PC-3 (cell line): ENCODE measurements around the gene MGAT5. TPM values are rescaled to one million over a fixed set of nuclear protein-coding genes. Genes with fewer than 3 reads are reported as not detected.

Experiments
- ATAC-seq: fragments of 200-7000 bp; cut with Tn5 transposase; 2 replicates; pipeline ENCODE4 v1.9.1; 2020; ENCODE audit warnings: mild to moderate bottlenecking, moderate library complexity
- BruUV-seq: library from RNA; stranded (reverse); fragments of 400-500 nt; replicated peaks from 2 replicates; lab custom pipeline; 2021; lab: Mats Ljungman, UMichigan
- CTCF ChIA-PET: fragments of 300-600 bp; sonication (Branson Sonifier 250); formaldehyde crosslinking; loops from one replicate; lab custom pipeline; 2022; ENCODE audit warnings: antibody characterized with exemption; lab: Charles Lee
- POLR2A ChIA-PET: fragments of 300-600 bp; sonication (Branson Sonifier 250); formaldehyde crosslinking; loops from one replicate; lab custom pipeline; 2022; ENCODE audit warnings: antibody characterized with exemption; ENCODE audit not compliant: unreplicated experiment; lab: Charles Lee
- DNase-seq: peaks from one replicate; pipeline ENCODE4 v3.0.0-alpha.2; 2015
- H2AFZ ChIP-seq: fragments of 300-600 bp; sonication (generic); 2 replicates; pipeline ENCODE4 v1.6.0; 2016; ENCODE audit warnings: antibody characterized with exemption, low read length
- H3F3A ChIP-seq: fragments of 300-600 bp; sonication (generic); one replicate; pipeline ENCODE4 v1.6.0; 2017; ENCODE audit warnings: antibody characterized with exemption, low read length, control low read depth, mild to moderate bottlenecking; ENCODE audit not compliant: unreplicated experiment
- H3K27ac ChIP-seq: fragments of 300-600 bp; sonication (generic); 2 replicates; pipeline ENCODE4 v1.5.1; 2016; ENCODE audit warnings: mild to moderate bottlenecking, low read length
- H3K27me3 ChIP-seq: fragments of 300-600 bp; sonication (generic); 2 replicates; pipeline ENCODE4 v1.6.1; 2016; ENCODE audit warnings: low read length, mixed read lengths
- H3K36me3 ChIP-seq: fragments of 300-600 bp; sonication (generic); 2 replicates; pipeline ENCODE4 v1.6.1; 2016; ENCODE audit warnings: low read depth, mixed run types, low read length, mixed read lengths
- H3K4me1 ChIP-seq: fragments of 300-600 bp; sonication (generic); 2 replicates; pipeline ENCODE4 v1.5.1; 2016; ENCODE audit warnings: low read length; ENCODE audit not compliant: insufficient read depth
- H3K4me2 ChIP-seq: fragments of 300-600 bp; sonication (generic); 2 replicates; pipeline ENCODE4 v1.6.0; 2016; ENCODE audit warnings: low read length
- H3K4me3 ChIP-seq: fragments of 300-600 bp; sonication (generic); 2 replicates; pipeline ENCODE4 v1.5.1; 2016; ENCODE audit warnings: mild to moderate bottlenecking, low read length, mixed read lengths
- H3K79me2 ChIP-seq: fragments of 300-600 bp; sonication (generic); 2 replicates; pipeline ENCODE4 v1.6.1; 2017; ENCODE audit warnings: low read length, mixed read lengths
- H3K9ac ChIP-seq: fragments of 300-600 bp; sonication (generic); 2 replicates; pipeline ENCODE4 v1.6.0; 2016; ENCODE audit warnings: mild to moderate bottlenecking, low read length
- H3K9me2 ChIP-seq: fragments of 300-600 bp; sonication (generic); replicated peaks from 2 replicates; pipeline ENCODE4 v1.6.1; 2016; ENCODE audit warnings: mixed run types, low read length, mixed read lengths
- H3K9me3 ChIP-seq: fragments of 300-600 bp; sonication (generic); 2 replicates; pipeline ENCODE4 v1.6.1; 2016; ENCODE audit warnings: low read length, mixed read lengths
- H4K20me1 ChIP-seq: fragments of 300-600 bp; sonication (generic); 2 replicates; pipeline ENCODE4 v1.6.1; 2016; ENCODE audit warnings: low read length, mixed read lengths
- CTCF ChIP-seq: fragments of 300-600 bp; sonication (generic); conservative IDR thresholded peaks from 2 replicates; pipeline ENCODE4 v1.5.1; 2017; ENCODE audit warnings: antibody characterized with exemption, low read depth, mild to moderate bottlenecking, low read length
- EZH2 ChIP-seq: fragments of 300-600 bp; sonication (generic); IDR thresholded peaks from one replicate; pipeline ENCODE4 v1.6.1; 2017; ENCODE audit warnings: antibody characterized with exemption, mild to moderate bottlenecking, low read length; ENCODE audit not compliant: unreplicated experiment
- EZH2phosphoT487 ChIP-seq: fragments of 300-600 bp; sonication (generic); IDR thresholded peaks from 2 replicates; pipeline ENCODE4 v1.6.1; 2018; ENCODE audit warnings: mild to moderate bottlenecking, antibody characterized with exemption, low read length, borderline replicate concordance
- intact Hi-C: fragments of 100-400 bp; cut with micrococcal nuclease; formaldehyde crosslinking; loops from 2 replicates; pipeline ENCODE4 v1.9.0; 2023
- total RNA-seq: library from RNA; depleted of rRNA; stranded (reverse); fragments of >200 nt; gene quantifications from 2 replicates; pipeline ENCODE4 v1.2.3, GENCODE V29; 2014

Gene MGAT5
- total RNA-seq, 1 experiment from 2014 or later: 33.8 TPM

DNA sequence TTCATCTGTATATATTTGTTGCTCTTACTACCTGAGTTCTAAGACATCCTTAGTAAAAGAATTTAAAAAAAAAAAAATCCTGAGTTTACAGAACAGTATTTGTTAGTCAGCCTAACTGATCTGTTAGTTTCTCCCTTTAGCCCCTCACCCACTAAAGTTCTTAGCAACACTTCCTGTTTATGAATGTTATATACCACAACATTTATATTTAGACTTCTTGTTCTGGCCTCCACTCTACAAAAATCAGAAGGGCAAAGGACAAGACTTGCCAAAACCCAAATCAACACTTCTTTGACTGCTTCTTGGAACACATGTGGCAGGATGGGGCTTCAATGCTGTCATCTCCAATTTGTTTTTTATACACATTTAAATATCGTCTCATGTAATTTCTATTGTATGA, 71.1 kb downstream of the MGAT5 start:
- H2AFZ ChIP-seq: no peak overlapping the region
- H3K27me3 ChIP-seq: no peaks in the 10 kb centered on the region
- no peak overlapping the region for H3K27ac ChIP-seq
- TF ChIP-seq EZH2 (no peak), CTCF (no peak), EZH2phosphoT487 (no peak)
- no peaks in the 10 kb centered on the region for H3K9me3 ChIP-seq
- H3K4me1 ChIP-seq: no peaks in the 10 kb centered on the region
- no peak for ATAC-seq
- no TSS peak for BruUV-seq
- H4K20me1 ChIP-seq: no peaks in the 10 kb centered on the region
- H3K36me3 ChIP-seq: no peaks in the 10 kb centered on the region
- H3K9ac ChIP-seq: no peak overlapping the region
- POLR2A ChIA-PET: interaction anchor here (0.6 kb wide), 1 partner anchor 18 kb away, joined by 3 read pairs; no protein-coding TSS in a partner anchor
- H3F3A ChIP-seq: no peaks in the 10 kb centered on the region
- intact Hi-C loops: no loop called here
- CTCF ChIA-PET: no interaction called here
- no peak overlapping the region for H3K4me3 ChIP-seq
- no peak for DNase-seq
- no peak overlapping the region for H3K4me2 ChIP-seq
- no peaks in the 10 kb centered on the region for H3K79me2 ChIP-seq
- no peaks in the 10 kb centered on the region for H3K9me2 ChIP-seq

DNA sequence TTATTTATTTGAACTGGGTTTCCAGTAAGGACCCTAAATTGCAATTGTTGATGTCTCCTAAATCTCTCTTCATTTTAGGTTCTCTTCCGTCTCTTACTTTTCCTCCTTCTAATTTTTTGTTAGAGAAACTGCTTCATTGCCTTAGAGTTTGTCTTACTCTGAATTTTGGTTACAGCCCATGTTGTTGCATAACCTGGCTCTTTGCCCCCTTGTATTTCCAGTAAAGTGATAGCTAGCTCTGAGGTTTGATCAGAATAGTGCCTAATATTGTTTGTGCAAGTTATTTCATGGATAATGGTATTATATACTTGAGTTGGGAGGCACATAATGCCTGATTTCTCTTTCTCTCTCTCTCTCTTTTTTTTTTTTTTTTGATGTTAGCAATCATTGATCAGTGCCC, 71.8 kb downstream of the MGAT5 start:
- H3K4me2 ChIP-seq: no peak overlapping the region
- ChIA-PET POLR2A (no interaction called here), CTCF (no interaction called here)
- no peaks in the 10 kb centered on the region for H3K9me3 ChIP-seq
- BruUV-seq: no TSS peak
- TF ChIP-seq EZH2phosphoT487: no peak
- no peak for TF ChIP-seq EZH2
- no peak for TF ChIP-seq CTCF
- no peaks in the 10 kb centered on the region for H3K9me2 ChIP-seq
- H3K36me3 ChIP-seq: no peaks in the 10 kb centered on the region
- no peaks in the 10 kb centered on the region for H3K27me3 ChIP-seq
- no peak overlapping the region for H3K4me3 ChIP-seq
- no peak for DNase-seq
- H3K79me2 ChIP-seq: no peaks in the 10 kb centered on the region
- no peak for ATAC-seq
- H3K27ac ChIP-seq: no peak overlapping the region
- H3F3A ChIP-seq: no peaks in the 10 kb centered on the region
- H4K20me1 ChIP-seq: no peaks in the 10 kb centered on the region
- no peaks in the 10 kb centered on the region for H3K4me1 ChIP-seq
- H2AFZ ChIP-seq: no peak overlapping the region
- intact Hi-C loops: no loop called here
- H3K9ac ChIP-seq: no peak overlapping the region

GRCh38 chr2:134327367-134327766, 73.5 kb downstream of the MGAT5 start:
- no peaks in the 10 kb centered on the region for H3K27me3 ChIP-seq
- H3K9me3 ChIP-seq: no peaks in the 10 kb centered on the region
- H2AFZ ChIP-seq: no peak overlapping the region
- no peak overlapping the region for H3K4me3 ChIP-seq
- no peak for TF ChIP-seq EZH2phosphoT487
- no peak for TF ChIP-seq EZH2
- no peak for TF ChIP-seq CTCF
- H4K20me1 ChIP-seq: no peaks in the 10 kb centered on the region
- CTCF ChIA-PET: no interaction called here
- H3K36me3 ChIP-seq: no peaks in the 10 kb centered on the region
- no peaks in the 10 kb centered on the region for H3K9me2 ChIP-seq
- no peak overlapping the region for H3K4me2 ChIP-seq
- POLR2A ChIA-PET: no interaction called here
- DNase-seq: no peak
- H3F3A ChIP-seq: no peaks in the 10 kb centered on the region
- no peaks in the 10 kb centered on the region for H3K4me1 ChIP-seq
- no peaks in the 10 kb centered on the region for H3K79me2 ChIP-seq
- intact Hi-C loops: no loop called here
- no peak overlapping the region for H3K9ac ChIP-seq
- H3K27ac ChIP-seq: no peak overlapping the region
- ATAC-seq: no peak
- BruUV-seq: no TSS peak
